Measurements from ENCODE around the gene NCBP2.

NCBP2 gene

GRCh38 chr3:196936288-196936687 lies 6.0 kb downstream of the NCBP2 start:
- DNase-seq, result no peak

- no peak for DNase-seq
Measured at GRCh38 chr3:196932600-196932999, 9.7 kb downstream of the NCBP2 start.

GRCh38 chr3:196931828-196932587 lies 10.3 kb downstream of the NCBP2 start:
- DNase-seq, result no peak

GRCh38 chr3:196931157-196931556 lies 11.2 kb downstream of the NCBP2 start:
- DNase-seq, result no peak

- DNase-seq, result no peak
Measured at GRCh38 chr3:196927571-196928453, 14.5 kb downstream of the NCBP2 start.

- DNase-seq, result no peak
Measured at GRCh38 chr3:196920733-196921132, 21.6 kb downstream of the NCBP2 start.

GRCh38 chr3:196918968-196919367 lies 23.4 kb downstream of the NCBP2 start:
- no peak for DNase-seq

- no peak for DNase-seq
Measured at GRCh38 chr3:196916995-196917394, 25.3 kb downstream of the NCBP2 start.

- no peak for DNase-seq
Measured at GRCh38 chr3:196916221-196916620, 26.1 kb downstream of the NCBP2 start.

- DNase-seq, result no peak
Measured at GRCh38 chr3:196915375-196915774, 27.0 kb downstream of the NCBP2 start.

- no peak for DNase-seq
Measured at GRCh38 chr3:196914866-196915265, 27.5 kb downstream of the NCBP2 start.

- DNase-seq, result no peak
Measured at GRCh38 chr3:196903740-196904139, 38.6 kb downstream of the NCBP2 start.

GRCh38 chr3:196902296-196902695 lies 40.0 kb downstream of the NCBP2 start:
- DNase-seq, result no peak

GRCh38 chr3:196901768-196902167 lies 40.6 kb downstream of the NCBP2 start:
- DNase-seq, result no peak

GRCh38 chr3:196896229-196896628 lies 46.1 kb downstream of the NCBP2 start:
- no peak for DNase-seq

- DNase-seq, result no peak
Measured at GRCh38 chr3:196894557-196895295, 47.6 kb downstream of the NCBP2 start.

GRCh38 chr3:196889844-196890708 lies 52.3 kb downstream of the NCBP2 start:
- DNase-seq, result no peak

GRCh38 chr3:196886144-196886543 lies 56.2 kb downstream of the NCBP2 start:
- DNase-seq, result no peak
